Trophoblast cell (in vitro differentiated cells and primary cell): ENCODE measurements around the gene CD244.

Experiments
- DNase-seq, 2 donors: peaks; one replicate each; pipeline ENCODE4 v3.0.0-alpha.2; 2016
- H2AFZ ChIP-seq: 2 replicates; pipeline ENCODE4 v1.6.1; 2013; ENCODE audit warnings: low read length, moderate library complexity, mild to moderate bottlenecking; ENCODE audit not compliant: insufficient read depth, poor library complexity
- H2AK5ac ChIP-seq: 2 replicates; pipeline ENCODE4 v1.6.1; 2013; ENCODE audit warnings: mild to moderate bottlenecking, low read length
- H2BK120ac ChIP-seq: 2 replicates; pipeline ENCODE4 v1.6.1; 2013; ENCODE audit warnings: low read length, mild to moderate bottlenecking, moderate library complexity; ENCODE audit not compliant: insufficient read depth, poor library complexity
- H2BK12ac ChIP-seq: 2 replicates; pipeline ENCODE4 v1.6.1; 2013; ENCODE audit warnings: mild to moderate bottlenecking, low read length, moderate library complexity
- H2BK5ac ChIP-seq: 2 replicates; pipeline ENCODE4 v1.6.1; 2013; ENCODE audit warnings: low read length, low read depth, moderate library complexity, mild to moderate bottlenecking; ENCODE audit not compliant: poor library complexity
- H3K14ac ChIP-seq: 2 replicates; pipeline ENCODE4 v1.6.1; 2013; ENCODE audit warnings: mild to moderate bottlenecking, low read length
- H3K18ac ChIP-seq: 2 replicates; pipeline ENCODE4 v1.6.1; 2013; ENCODE audit warnings: mild to moderate bottlenecking, low read length
- H3K23ac ChIP-seq: 2 replicates; pipeline ENCODE4 v1.6.1; 2013; ENCODE audit warnings: low read length
- H3K27ac ChIP-seq: 2 replicates; pipeline ENCODE4 v1.5.1; 2013; ENCODE audit warnings: low read depth, mild to moderate bottlenecking, inconsistent platforms, low read length, moderate library complexity
- H3K27me3 ChIP-seq: 2 replicates; pipeline ENCODE4 v1.6.1; 2013; ENCODE audit warnings: inconsistent platforms, mild to moderate bottlenecking, low read length, moderate library complexity; ENCODE audit not compliant: insufficient read depth
- H3K36me3 ChIP-seq, 2 experiments: 1 replicate in 1 of 2; 2 replicates in 1 of 2; pipeline ENCODE4 v1.6.1; 2013; ENCODE audit warnings: low read length in 2 of 2, mild to moderate bottlenecking in 2 of 2, moderate library complexity in 1 of 2; ENCODE audit not compliant: insufficient read depth in 2 of 2, control insufficient read depth in 1 of 2
- H3K4ac ChIP-seq: 2 replicates; pipeline ENCODE4 v1.6.1; 2013; ENCODE audit warnings: low read depth, mild to moderate bottlenecking, low read length, moderate library complexity
- H3K4me1 ChIP-seq, 2 experiments: 1 replicate in 1 of 2; 2 replicates in 1 of 2; pipeline ENCODE4 v1.6.1; 2013; ENCODE audit warnings: low read length in 2 of 2, mild to moderate bottlenecking in 2 of 2, moderate library complexity in 1 of 2; ENCODE audit not compliant: insufficient read depth in 2 of 2, control insufficient read depth in 1 of 2
- H3K4me2 ChIP-seq: 2 replicates; pipeline ENCODE4 v1.6.1; 2013; ENCODE audit warnings: inconsistent platforms, mild to moderate bottlenecking, low read length, moderate library complexity
- H3K4me3 ChIP-seq: 2 replicates; pipeline ENCODE4 v1.5.1; 2013; ENCODE audit warnings: mild to moderate bottlenecking, low read depth, low read length, inconsistent platforms
- H3K79me1 ChIP-seq: one replicate; pipeline ENCODE4 v1.6.1; 2013; ENCODE audit warnings: low read length
- H3K79me2 ChIP-seq: 2 replicates; pipeline ENCODE4 v1.6.1; 2013; ENCODE audit warnings: low read length, mild to moderate bottlenecking; ENCODE audit not compliant: control insufficient read depth, insufficient read depth, poor library complexity
- H3K9ac ChIP-seq: 2 replicates; pipeline ENCODE4 v1.6.1; 2013; ENCODE audit warnings: mild to moderate bottlenecking, low read length
- H3K9me3 ChIP-seq: 2 replicates; pipeline ENCODE4 v1.6.1; 2013; ENCODE audit warnings: low read depth, mild to moderate bottlenecking, control low read depth, inconsistent platforms, low read length; ENCODE audit not compliant: insufficient read depth
- H4K12ac ChIP-seq: 2 replicates; pipeline ENCODE4 v1.6.1; 2013; ENCODE audit warnings: low read depth, mild to moderate bottlenecking, low read length, moderate library complexity
- H4K8ac ChIP-seq: 2 replicates; pipeline ENCODE4 v1.6.1; 2013; ENCODE audit warnings: low read depth, mild to moderate bottlenecking, low read length, moderate library complexity
- H4K91ac ChIP-seq: one replicate; pipeline ENCODE4 v1.6.1; 2013; ENCODE audit warnings: low read depth, mild to moderate bottlenecking, low read length, moderate library complexity
- WGBS: extraction: QIAGEN DNeasy Blood & Tissue Kit; methylation state at CpG from one replicate; pipeline ENCODE4 v1.1.7; 2013; ENCODE audit warnings: missing lambda C conversion rate; ENCODE audit not compliant: insufficient read length, insufficient coverage; ENCODE audit errors: extremely low coverage; 5-methylcytosine and 5-hydroxymethylcytosine counted together

Gene CD244

DNA sequence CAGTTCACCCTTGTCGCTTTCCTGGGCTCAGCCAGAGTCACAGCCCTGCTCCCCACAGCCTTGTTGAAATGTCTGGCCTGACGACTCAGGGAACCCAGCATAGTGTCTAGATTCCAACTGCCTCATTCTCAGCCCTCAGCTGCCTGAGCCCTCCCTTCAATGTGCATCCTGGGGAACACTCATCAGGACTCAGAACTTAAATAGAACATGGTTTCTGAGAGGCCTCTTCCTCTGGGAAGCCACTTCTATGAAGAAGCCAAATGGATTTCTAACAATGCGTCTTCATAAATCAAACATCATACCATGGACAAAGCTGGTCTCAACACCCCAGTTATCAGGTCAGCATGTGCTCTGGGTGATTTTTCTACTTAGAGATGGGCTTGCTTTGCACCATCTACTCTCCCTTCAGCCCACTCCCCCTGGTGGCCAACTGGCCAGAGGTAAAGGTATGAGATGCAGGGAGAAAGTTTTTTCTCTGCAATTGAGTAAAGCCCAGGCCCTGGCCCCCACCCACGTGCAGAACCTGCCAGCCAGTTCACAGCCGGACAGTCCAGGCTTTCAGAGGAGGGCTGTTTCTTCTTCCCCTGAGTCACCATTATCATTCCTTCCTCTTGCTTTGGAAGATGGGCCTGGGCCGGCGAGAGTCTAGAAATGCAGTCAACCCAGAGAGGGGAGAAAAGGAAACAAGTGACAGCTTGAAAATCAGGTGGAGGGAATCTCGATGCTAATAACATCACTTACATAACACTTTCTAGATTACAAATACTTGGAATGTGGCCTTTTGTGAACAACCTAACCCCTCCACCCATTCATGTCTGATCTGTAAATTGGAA, 32.1 kb downstream of the CD244 start:
- H3K79me1 ChIP-seq, result no peaks in the 10 kb centered on the region
- H4K12ac ChIP-seq, result no peak overlapping the region
- no peaks in the 10 kb centered on the region for H3K36me3 ChIP-seq
- no peak overlapping the region for H3K4me2 ChIP-seq
- H3K79me2 ChIP-seq, result no peaks in the 10 kb centered on the region
- no peak overlapping the region for H3K9ac ChIP-seq
- H3K27ac ChIP-seq, result no peak overlapping the region
- H2BK12ac ChIP-seq, result no peak overlapping the region
- no peak overlapping the region for H3K4ac ChIP-seq
- no peaks in the 10 kb centered on the region for H3K9me3 ChIP-seq
- no peak overlapping the region for H4K8ac ChIP-seq
- no peak overlapping the region for H2AFZ ChIP-seq
- no peaks in the 10 kb centered on the region for H3K4me1 ChIP-seq
- no peak overlapping the region for H3K18ac ChIP-seq
- no peak overlapping the region for H4K91ac ChIP-seq
- H2BK5ac ChIP-seq, result no peak overlapping the region
- WGBS, result no CpG with 5 or more reads among the region's 8 CpGs
- no peak overlapping the region for H3K14ac ChIP-seq
- H3K4me3 ChIP-seq, result no peak overlapping the region
- DNase-seq, result peak; percentile 71 to 87
- H2AK5ac ChIP-seq, result no peak overlapping the region
- H3K27me3 ChIP-seq, result no peaks in the 10 kb centered on the region
- no peak overlapping the region for H3K23ac ChIP-seq
- H2BK120ac ChIP-seq, result no peak overlapping the region

DNA sequence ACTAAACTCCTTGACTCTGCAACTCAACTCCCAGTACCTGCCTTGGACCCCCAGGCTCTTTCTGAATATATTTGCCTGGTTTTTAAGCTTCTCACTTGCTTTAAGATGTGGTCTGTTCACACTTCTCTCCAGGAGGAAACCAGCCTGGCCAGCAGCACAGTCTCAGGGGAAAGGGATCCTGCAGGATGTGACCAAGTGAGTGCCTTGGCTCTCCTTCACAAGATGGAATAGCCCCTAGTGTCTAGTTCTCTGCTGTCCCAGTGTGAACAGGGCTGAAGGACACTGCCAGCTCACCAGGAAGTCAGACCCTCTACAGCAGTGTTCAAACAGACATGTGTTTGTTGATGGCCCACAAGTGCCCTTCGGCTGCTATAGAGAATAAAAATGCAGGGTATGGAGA, 32.9 kb downstream of the CD244 start:
- H3K9me3 ChIP-seq, result no peaks in the 10 kb centered on the region
- no peak overlapping the region for H2BK120ac ChIP-seq
- no peak overlapping the region for H2BK5ac ChIP-seq
- no peak overlapping the region for H3K4me3 ChIP-seq
- H3K14ac ChIP-seq, result no peak overlapping the region
- H4K91ac ChIP-seq, result no peak overlapping the region
- no peaks in the 10 kb centered on the region for H3K27me3 ChIP-seq
- H3K4ac ChIP-seq, result no peak overlapping the region
- no peak overlapping the region for H3K18ac ChIP-seq
- no peak overlapping the region for H4K8ac ChIP-seq
- H3K79me1 ChIP-seq, result no peaks in the 10 kb centered on the region
- no peak overlapping the region for H3K27ac ChIP-seq
- WGBS, result no CpG with 5 or more reads among the region's 1 CpG
- no peak overlapping the region for H3K23ac ChIP-seq
- H3K9ac ChIP-seq, result no peak overlapping the region
- no peak overlapping the region for H2AFZ ChIP-seq
- H4K12ac ChIP-seq, result no peak overlapping the region
- H3K4me2 ChIP-seq, result no peak overlapping the region
- no peak for DNase-seq
- no peak overlapping the region for H2AK5ac ChIP-seq
- no peaks in the 10 kb centered on the region for H3K36me3 ChIP-seq
- H2BK12ac ChIP-seq, result no peak overlapping the region
- H3K79me2 ChIP-seq, result no peaks in the 10 kb centered on the region
- H3K4me1 ChIP-seq, result no peaks in the 10 kb centered on the region

DNA sequence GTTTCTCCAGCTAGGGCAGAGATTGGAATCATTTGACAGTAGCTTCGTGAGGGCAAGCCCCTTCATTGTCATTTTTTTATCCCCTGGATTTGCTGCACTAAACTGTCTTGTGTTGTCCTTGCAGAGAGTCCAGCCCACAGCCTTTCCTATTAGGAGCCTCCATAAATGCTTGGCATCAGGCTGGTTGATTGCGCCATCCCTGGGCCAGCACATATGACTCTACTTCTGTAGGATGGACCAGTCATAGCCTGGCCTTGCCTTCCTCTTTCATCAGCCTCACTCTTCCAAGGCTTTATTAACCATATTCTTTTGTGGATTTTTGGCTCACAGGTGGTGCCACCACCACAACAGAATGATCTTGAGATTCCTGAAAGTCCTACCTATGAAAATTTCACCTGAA, 35.3 kb downstream of the CD244 start:
- H3K23ac ChIP-seq, result no peak overlapping the region
- no peaks in the 10 kb centered on the region for H3K9me3 ChIP-seq
- no peaks in the 10 kb centered on the region for H3K27me3 ChIP-seq
- H3K27ac ChIP-seq, result no peak overlapping the region
- no peak overlapping the region for H4K91ac ChIP-seq
- no peak overlapping the region for H2BK12ac ChIP-seq
- no peak overlapping the region for H3K18ac ChIP-seq
- no peak overlapping the region for H2BK5ac ChIP-seq
- H3K14ac ChIP-seq, result no peak overlapping the region
- no peaks in the 10 kb centered on the region for H3K4me1 ChIP-seq
- H3K36me3 ChIP-seq, result no peaks in the 10 kb centered on the region
- no peaks in the 10 kb centered on the region for H3K79me2 ChIP-seq
- WGBS, result no CpG with 5 or more reads among the region's 2 CpGs
- no peak overlapping the region for H2AFZ ChIP-seq
- H2BK120ac ChIP-seq, result no peak overlapping the region
- H3K4ac ChIP-seq, result no peak overlapping the region
- peak; percentile 24 to 40 for DNase-seq
- no peak overlapping the region for H3K4me2 ChIP-seq
- H4K8ac ChIP-seq, result no peak overlapping the region
- no peak overlapping the region for H2AK5ac ChIP-seq
- H3K9ac ChIP-seq, result no peak overlapping the region
- no peaks in the 10 kb centered on the region for H3K79me1 ChIP-seq
- no peak overlapping the region for H4K12ac ChIP-seq
- no peak overlapping the region for H3K4me3 ChIP-seq

DNA sequence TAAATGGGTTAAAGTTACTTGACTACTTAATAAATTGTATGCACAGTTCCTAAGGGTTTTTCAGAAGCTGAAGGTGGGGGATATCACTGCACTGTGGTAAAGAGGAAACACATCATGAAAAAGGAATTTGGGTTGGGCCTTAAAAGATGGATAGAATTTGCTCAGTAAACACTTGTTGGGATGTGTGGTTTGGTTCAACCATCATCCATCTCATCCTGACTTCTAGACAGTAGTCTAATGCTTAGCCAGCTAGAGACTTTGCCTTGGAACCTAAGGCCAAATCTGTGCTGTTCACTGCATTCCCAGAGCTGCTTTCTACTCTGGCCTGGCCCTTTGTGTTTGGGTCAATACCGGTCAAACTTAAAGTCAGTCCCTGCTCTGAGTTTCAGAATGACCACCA, 36.1 kb downstream of the CD244 start:
- no peak overlapping the region for H2AFZ ChIP-seq
- no peak overlapping the region for H3K9ac ChIP-seq
- no peak overlapping the region for H4K91ac ChIP-seq
- H3K79me2 ChIP-seq, result no peaks in the 10 kb centered on the region
- no peak overlapping the region for H4K8ac ChIP-seq
- no peak overlapping the region for H2BK120ac ChIP-seq
- no peak overlapping the region for H3K27ac ChIP-seq
- H3K18ac ChIP-seq, result no peak overlapping the region
- H3K14ac ChIP-seq, result no peak overlapping the region
- H3K23ac ChIP-seq, result no peak overlapping the region
- DNase-seq, result peak in 1 of 2 donors; percentile 61
- no peak overlapping the region for H3K4me2 ChIP-seq
- WGBS, result no CpG with 5 or more reads among the region's 1 CpG
- H3K36me3 ChIP-seq, result no peaks in the 10 kb centered on the region
- no peak overlapping the region for H4K12ac ChIP-seq
- H3K27me3 ChIP-seq, result no peaks in the 10 kb centered on the region
- no peaks in the 10 kb centered on the region for H3K4me1 ChIP-seq
- no peak overlapping the region for H2BK5ac ChIP-seq
- H3K9me3 ChIP-seq, result no peaks in the 10 kb centered on the region
- H3K4ac ChIP-seq, result no peak overlapping the region
- no peaks in the 10 kb centered on the region for H3K79me1 ChIP-seq
- H2BK12ac ChIP-seq, result no peak overlapping the region
- no peak overlapping the region for H2AK5ac ChIP-seq
- no peak overlapping the region for H3K4me3 ChIP-seq
